ENCODE data around the gene MN1.
A peak's percentile ranks its signal among the peaks of the same experiment; 100 is the strongest.

MN1 gene

GRCh38 chr22:27808451-27809225 lies 7.1 kb upstream of the MN1 start:
- ChIA-PET POLR2A (no interaction called here), CTCF (interaction anchor here (0.7 kb wide), 1 partner anchor 1130 kb away, joined by 3 read pairs; no protein-coding TSS in a partner anchor)
- no peak for TF ChIP-seq CTCF (IDR thresholded peaks at IDR 0.05; ENCODE audit: control extremely low read depth, extremely low read depth, low read depth, missing control alignments)
- DNase-seq (ENCODE audit: extremely low spot score): no peak

GRCh38 chr22:27805841-27806240 lies 4.3 kb upstream of the MN1 start:
- no peak for DNase-seq (ENCODE audit: extremely low spot score)
- ChIA-PET POLR2A (no interaction called here), CTCF (no interaction called here)
- TF ChIP-seq CTCF (IDR thresholded peaks at IDR 0.05; ENCODE audit: control extremely low read depth, extremely low read depth, low read depth, missing control alignments): no peak

- ChIA-PET CTCF (no interaction called here), POLR2A (no interaction called here)
- peak; percentile 67 for TF ChIP-seq CTCF (IDR thresholded peaks at IDR 0.05; ENCODE audit: control extremely low read depth, extremely low read depth, low read depth, missing control alignments)
- peak; percentile 75 for DNase-seq (ENCODE audit: extremely low spot score)
Observed at GRCh38 chr22:27804470-27805297, 3.1 kb upstream of the MN1 start.

GRCh38 chr22:27803841-27804415 lies 2.4 kb upstream of the MN1 start:
- DNase-seq (ENCODE audit: extremely low spot score): no peak
- no peak for TF ChIP-seq CTCF (IDR thresholded peaks at IDR 0.05; ENCODE audit: control extremely low read depth, extremely low read depth, low read depth, missing control alignments)
- ChIA-PET CTCF (interaction anchor here (1.3 kb wide), 1 partner anchor 9 kb away, joined by 3 read pairs; no protein-coding TSS in a partner anchor), POLR2A (no interaction called here)

- POLR2A ChIA-PET: no interaction called here
- TF ChIP-seq CTCF (IDR thresholded peaks at IDR 0.05; ENCODE audit: control extremely low read depth, extremely low read depth, low read depth, missing control alignments): no peak
- CTCF ChIA-PET: interaction anchor here (1.3 kb wide), 1 partner anchor 8 kb away, joined by 3 read pairs; no protein-coding TSS in a partner anchor
Observed at GRCh38 chr22:27802346-27803073, 954 bp upstream of the MN1 start.

GRCh38 chr22:27801202-27801615 lies 347 bp downstream of the MN1 start:
- CTCF ChIA-PET: no interaction called here
- POLR2A ChIA-PET: no interaction called here
- no peak for TF ChIP-seq CTCF (IDR thresholded peaks at IDR 0.05; ENCODE audit: control extremely low read depth, extremely low read depth, low read depth, missing control alignments)
- DNase-seq (ENCODE audit: extremely low spot score): no peak

More at GRCh38 chr22:27802346-27803073, 954 bp upstream of the MN1 start:
- DNase-seq (ENCODE audit: extremely low spot score): no peak

Measured in GM10248 (cell line).